NCI-H345 (cell line): Measurements from ENCODE around the gene FAM53A.
A peak's percentile ranks its signal among the peaks of the same experiment; 100 is the strongest.

Experiments used
- DNase-seq: peaks from one replicate; lab custom pipeline; 2025; lab: John Stamatoyannopoulos, UW

Gene FAM53A, protein sequence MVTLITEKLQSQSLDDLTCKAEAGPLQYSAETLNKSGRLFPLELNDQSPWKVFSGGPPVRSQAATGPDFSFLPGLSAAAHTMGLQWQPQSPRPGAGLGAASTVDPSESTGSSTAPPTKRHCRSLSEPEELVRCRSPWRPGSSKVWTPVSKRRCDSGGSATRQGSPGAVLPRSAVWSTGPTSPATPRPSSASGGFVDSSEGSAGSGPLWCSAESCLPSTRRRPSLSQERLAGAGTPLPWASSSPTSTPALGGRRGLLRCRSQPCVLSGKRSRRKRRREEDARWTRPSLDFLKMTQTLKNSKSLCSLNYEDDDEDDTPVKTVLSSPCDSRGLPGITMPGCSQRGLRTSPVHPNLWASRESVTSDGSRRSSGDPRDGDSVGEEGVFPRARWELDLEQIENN

DNA sequence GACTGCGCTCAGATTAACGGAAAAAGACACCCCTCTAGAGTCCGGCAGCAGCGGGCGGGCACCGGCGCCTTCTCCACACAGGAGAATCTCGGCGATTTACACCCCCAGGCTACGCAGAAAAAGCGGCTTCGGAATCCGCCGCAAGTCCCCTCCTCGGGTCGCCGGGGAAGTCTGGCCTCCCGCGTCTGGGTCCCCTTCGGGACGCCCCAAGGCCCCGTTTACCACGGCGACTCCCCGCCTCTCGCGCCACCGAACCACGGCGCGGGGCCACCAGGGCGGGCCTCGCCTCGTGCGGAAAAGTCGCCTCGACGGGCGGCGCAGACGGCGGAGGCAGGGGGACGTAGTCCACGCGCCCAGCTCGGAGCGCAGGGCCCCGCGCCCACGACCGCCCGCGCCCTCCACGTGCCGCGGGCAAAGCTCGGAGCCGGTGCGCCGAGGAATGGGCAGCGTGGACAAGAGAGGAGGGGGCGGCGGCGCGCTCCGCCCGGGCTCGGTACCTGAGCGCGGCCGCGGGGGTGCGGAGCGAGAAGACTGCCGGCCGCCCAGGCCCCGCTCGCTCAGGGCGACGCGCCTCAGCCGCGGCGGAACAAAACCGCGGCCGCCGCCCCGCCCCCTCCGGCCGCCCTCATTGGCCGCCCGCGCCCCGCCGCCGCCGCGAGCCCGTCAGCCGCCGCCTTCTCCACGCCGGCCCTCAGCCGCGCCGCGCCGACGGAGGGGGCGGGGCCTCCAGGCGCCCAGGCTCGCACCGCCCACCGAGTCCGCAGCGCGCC, at the start of gene FAM53A:
Gene FAM53A (minus strand): TSS at position 578 of the 770 bp plus-strand sequence. CDS start 15,572 bp downstream, outside the sequence.
- peak; percentile 82 for DNase-seq

DNA sequence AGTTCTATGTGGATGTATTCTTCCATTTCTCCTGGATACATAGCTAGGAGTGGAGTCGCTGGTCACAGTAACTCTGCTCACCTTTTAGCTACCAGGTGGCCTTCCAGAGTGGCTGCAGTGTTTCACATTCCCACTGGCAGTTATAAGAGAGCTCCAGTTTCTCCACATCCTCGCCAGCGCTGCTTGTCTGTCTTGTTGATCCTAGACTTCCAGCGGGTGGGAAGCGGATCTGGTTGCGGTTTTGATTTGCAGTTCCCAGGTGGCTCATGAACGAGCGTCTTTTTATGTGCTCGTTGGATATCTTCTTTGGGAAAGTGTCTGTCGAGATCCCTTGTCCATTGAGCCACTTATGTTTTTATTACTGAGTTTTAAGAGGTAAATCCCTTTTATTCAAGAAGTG, 48.8 kb upstream of the FAM53A start:
- no peak for DNase-seq

DNA sequence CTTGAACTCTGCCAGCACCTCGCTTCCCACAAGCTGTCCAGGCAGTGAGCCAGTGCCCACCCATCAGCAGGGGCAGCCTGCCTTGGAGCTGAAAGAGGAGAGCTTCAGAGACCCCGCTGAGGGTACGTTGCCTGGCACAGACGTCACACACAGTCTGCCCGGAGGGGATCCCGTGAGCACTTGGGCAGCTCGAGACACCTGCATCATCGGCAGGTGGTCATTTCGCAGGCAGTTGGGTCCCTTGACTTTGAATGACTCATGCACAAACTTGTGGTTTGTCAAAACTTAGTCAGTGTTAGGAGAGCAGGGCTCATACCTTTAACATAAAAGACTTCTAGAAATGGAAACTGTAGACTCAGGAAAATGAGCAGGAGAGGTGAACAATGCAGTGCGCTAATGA, 47.1 kb upstream of the FAM53A start:
- no peak for DNase-seq

DNA sequence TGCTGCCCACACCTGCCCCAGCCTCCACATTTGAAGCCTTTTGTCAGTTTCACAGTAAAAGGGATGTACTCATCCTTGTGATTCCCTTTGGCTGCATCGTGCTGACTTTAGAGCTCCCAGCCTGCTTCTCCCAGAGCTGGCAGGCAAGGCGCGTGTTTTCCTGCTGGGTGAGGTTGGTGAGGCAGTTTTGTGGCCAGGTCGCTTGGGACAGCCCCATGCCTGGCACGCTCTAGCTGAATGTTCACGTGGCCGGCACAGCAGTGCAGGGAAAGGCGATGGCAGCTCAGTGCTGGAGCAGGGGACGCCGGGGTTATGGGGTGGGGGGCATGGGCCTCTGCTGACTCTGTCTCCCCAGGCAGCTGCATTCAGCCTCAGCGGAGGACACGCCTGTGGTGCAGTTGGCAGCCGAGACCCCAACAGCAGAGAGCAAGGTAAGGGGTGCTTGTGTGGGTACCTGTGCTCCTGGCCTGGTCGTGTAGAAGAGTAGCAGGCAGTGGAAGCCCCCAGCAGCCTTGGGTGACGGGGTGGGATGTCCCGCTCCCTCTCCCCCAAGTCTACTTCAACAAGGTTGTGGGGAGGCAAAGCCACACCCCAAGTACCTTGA, 46.5 kb upstream of the FAM53A start:
- DNase-seq: no peak

DNA sequence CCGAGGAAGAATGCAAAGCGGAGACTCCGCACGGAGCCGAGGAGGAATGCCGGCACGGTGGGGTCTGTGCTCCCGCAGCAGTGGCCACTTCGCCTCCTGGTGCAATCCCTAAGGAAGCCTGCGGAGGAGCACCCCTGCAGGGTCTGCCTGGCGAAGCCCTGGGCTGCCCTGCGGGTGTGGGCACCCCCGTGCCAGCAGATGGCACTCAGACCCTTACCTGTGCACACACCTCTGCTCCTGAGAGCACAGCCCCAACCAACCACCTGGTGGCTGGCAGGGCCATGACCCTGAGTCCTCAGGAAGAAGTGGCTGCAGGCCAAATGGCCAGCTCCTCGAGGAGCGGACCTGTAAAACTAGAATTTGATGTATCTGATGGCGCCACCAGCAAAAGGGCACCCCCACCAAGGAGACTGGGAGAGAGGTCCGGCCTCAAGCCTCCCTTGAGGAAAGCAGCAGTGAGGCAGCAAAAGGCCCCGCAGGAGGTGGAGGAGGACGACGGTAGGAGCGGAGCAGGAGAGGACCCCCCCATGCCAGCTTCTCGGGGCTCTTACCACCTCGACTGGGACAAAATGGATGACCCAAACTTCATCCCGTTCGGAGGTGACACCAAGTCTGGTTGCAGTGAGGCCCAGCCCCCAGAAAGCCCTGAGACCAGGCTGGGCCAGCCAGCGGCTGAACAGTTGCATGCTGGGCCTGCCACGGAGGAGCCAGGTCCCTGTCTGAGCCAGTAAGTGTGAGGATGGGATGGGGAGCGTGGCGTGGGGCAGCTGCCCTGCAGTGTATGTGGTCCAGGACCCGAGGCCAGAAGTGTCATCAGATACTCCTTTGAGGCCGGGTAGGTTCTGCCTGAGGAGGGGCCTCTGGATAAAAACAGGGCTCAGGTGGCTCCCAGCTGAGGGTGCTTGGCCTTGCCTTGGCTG, 44.2 kb upstream of the FAM53A start:
- no peak for DNase-seq

DNA sequence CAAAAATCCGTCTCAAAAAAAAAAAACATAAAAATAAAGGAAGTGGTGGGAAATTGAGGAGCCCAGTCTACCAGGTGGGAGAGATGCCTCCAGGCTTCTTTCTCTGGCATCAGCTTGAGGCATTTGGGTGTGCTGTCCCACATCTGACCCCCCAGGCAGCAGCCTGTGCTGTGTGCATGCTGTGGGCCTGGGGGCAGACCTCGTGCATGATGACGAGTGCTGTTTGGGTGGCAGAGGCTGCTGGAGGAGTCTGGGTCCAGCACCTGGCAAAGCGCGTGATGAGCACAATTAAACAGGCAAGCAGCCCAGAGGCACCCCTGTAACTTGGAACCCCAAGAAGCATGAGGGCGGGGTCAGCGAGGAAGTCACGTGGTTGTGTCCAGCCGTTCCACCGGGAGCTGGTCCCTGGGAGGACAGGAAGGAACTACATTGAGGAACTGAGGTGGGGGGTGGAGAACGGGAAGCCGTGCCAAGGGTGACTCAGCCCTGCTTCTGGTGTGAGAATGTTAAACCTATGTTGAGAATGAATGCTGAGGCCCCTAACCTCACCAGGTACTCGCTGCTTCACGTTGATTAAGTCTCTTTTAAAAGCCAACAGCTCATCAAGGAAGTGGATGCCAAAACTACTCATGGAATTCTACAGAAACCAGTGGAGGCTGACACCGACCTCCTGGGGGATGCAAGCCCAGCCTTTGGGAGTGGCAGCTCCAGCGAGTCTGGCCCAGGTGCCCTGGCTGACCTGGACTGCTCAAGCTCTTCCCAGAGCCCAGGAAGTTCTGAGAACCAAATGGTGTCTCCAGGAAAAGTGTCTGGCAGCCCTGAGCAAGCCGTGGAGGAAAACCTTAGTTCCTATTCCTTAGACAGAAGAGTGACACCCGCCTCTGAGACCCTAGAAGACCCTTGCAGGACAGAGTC, 43.3 kb upstream of the FAM53A start:
- DNase-seq: no peak

DNA sequence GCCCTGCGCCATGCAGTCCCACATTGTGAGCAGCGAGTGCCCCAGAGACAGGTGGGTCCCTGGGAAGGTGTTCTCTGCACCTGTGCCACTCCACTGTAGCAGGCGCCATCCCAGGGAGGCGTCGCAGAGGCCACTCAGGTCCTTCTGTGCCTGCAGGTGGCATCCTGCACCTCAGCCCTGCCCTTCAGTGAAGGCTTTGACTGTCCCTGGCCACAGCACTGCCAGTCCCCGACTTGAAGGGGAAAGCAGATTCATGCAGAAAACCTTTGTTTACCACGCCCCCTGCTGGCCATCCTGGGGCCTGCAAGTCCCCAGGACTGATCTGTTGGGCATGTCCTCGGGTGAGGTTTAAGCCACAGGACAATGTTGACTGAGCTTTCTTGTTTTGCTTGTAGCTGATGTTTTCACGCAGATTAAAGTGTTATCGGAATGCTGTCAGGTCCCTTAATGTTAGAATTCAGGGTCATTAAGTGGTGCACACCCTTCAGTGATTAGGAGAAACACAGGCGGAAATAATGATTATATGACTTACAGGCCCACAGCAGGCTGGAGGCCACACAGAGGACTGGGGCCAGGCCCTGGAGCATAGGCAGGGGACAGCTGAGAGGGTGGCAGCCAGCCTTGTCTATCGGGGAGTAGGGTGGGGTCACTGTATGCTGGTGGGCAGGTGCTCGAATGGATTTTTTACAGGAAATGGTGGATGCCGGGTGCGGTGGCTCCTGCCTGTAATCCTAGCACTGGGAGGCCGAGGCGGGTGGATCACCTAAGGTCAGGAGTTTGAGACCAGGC, 42.2 kb upstream of the FAM53A start:
- DNase-seq: peak; percentile 62

DNA sequence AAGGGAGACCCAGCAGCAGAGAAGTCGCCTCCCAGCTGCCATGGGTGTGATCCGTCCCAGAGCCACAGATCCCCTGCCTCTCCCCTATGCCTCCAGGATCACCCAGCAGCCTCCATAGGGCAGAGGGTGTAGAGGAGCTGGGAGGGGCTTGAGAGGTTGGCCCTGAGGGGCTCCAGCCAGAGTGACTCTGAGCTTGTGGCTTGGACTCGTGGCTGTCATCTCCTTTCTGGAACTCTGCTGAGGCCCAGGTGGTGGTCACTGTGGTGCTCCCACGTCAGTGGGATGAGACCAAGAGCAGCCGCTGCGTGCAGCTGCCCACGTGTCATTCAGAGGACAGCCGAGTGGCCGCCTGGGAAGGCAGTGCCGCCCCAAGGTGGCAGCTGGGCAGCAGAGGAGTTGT, 41.4 kb upstream of the FAM53A start:
- no peak for DNase-seq

DNA sequence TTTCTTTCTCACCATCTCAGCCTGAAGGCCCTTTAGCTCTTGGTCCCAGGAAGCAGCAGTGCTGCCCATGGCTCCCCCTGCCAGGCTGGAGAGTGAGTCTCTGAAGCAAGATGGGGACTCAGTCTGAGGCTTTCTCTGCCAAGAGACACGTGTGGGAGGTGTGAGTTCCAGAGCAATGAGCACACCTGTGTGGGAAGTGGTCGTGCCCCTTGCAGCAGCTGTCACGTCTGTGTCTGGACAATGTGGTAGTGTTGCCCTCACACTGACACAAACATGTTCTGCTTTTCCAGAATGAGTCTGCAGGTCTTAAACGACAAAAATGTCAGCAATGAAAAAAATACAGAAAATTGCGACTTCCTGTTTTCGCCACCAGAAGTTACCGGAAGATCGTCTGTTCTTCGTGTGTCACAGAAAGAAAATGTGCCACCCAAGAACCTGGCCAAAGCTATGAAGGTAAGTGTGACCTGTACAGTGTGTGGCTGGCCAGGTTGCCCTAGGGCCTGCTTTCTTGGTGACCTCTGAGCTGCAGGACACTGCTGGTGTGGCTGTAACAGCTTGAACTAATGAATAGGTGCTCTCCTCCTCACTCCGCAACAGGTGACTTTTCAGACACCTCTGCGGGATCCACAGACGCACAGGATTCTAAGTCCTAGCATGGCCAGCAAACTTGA, 39.2 kb upstream of the FAM53A start:
- DNase-seq: no peak

DNA sequence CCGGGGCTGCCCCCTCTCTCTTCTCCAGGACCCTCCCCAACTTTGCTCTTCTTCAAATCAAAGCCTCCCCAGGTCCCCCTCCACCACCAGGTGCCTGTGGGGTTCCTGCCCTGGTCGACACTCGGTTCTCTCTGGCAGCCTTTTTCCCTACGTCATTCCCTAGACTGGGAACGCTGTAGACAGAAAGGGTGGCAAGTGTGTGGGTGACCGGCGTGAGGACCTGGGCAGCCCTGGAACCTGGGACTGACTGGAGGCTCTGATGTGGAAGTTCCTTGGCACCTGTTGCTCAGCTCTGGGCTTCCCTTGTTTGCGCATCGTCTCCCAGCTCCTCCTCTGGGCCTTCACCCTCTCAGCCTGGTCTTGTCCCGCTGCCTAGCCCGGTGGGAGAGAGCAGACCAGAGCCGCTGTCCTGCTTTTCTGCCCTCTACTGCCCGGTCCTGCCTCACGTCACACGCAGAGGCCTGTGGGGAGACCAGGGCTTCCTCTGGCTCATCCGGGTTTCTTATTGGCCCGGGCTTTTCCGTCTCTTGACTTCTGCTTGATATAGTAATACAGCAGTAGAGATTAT, 38.5 kb upstream of the FAM53A start:
- no peak for DNase-seq

DNA sequence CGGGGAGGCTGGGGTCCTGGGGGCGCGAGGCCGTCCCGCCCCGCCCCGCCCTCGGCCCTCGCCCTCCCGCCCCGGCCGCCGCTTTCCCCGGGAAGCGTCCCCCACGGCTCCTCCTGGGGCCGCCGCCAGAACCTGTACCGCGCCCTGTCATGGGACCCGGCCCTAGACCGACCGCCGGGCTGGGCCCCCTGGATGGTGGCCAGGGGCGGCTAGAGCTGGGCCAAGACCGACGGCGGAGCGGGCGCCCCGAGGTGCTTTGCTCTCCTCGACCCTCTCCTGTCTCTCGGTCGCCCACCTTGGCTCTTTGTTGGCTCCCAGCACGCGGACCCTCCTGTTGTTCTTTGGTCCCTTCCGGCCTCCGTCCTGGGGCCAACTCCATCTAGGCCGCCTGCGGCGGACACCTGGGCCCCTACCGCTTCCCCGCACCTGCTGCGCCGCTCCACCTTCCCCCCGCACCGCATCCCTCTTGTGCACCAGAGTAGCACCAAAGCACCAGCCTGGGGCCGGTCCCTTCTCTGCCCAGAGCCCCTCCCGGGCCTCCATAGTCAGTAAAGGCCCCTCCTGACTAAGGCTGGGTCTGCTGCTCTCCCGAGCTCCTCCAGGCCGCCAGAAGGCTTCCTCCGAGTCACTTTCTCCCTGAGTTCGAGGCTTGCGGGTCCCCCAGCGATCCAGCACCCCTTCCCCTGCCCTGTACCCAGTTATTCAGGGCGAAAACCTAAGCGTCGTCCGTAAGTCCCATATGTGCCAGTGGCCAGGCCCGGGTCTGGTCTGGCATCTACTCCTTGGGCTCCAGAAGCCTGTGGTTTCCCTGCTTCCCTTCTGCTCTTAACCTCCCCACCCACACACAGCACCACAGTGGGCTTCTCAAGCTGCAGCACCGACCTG, 37.8 kb upstream of the FAM53A start:
- no peak for DNase-seq

DNA sequence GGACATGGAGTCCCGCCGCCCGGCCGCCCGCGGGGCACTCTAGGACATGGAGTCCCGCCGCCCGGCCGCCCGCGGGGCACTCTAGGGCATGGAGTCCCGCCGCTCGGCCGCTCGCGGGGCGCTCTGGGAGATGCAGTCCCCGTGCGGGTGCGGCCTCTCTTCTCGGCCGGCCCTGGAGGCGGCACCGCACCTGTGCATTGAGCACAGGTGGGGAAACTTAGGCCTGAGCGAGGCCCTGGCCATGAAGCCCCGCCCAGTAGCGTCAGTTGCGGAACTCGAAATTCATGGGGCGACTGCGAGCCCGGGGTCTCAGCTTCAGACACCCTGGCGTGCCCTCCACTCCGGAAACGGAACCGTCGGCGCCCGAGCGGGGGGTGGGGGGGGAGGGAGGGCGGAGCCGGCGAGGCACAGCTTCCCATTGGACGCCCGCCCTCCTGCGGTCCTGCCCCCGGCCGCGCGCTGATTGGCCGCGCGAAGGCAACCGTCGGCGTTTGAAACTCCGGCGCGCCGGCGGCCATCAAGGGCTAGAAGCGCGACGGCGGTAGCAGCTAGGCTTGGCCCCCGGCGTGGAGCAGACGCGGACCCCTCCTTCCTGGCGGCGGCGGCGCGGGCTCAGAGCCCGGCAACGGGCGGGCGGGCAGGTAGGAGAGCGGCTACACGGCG, 37.0 kb upstream of the FAM53A start, which contains the start of the genes TACC3 and TMEM129:
Gene TACC3 (plus strand): TSS at position 519 of the 663 bp plus-strand sequence. CDS start 1,901 bp downstream, outside the sequence.
Gene TMEM129 (minus strand): TSS at position 321 of the 663 bp plus-strand sequence. CDS start 486 bp downstream, outside the sequence.
- DNase-seq: peak; percentile 95

DNA sequence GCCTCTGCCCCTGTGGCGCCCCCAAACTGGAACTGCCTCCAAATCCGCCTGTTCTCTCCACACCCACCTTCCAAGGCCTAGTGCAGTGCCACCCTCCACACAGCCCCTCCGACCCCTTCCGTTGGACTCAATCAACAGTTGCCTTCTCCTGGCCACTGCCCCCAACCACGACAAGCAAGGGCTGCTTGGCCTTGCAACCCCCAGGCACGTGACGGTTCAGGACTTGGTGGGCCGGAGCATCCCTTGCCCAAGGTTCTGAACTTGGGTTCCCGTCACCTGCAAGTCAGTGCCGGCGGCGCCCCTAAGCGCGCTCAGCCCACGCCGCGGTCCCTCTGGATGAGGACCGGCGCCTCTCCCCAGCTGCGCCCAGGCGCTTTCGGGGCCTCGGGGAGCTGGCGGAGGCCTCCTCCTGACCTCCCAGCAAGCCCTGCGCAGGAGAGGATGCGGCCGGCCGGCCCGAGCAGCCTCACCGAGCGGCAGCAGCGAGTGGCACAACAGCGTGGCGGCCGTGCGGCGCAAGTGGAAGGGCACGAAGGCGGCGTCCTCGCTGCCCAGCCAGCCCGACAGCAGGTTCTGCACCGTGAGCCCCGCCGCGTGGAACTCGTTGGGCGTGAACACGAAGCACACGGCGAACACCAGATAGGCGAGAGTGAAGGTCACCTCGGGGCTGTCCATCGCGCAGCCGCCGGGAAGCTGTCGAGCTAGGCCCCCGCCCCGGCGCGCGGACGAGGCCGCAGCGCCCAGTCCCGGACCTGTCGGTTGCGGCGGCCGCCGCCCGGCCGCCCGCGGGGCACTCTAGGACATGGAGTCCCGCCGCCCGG, 36.3 kb upstream of the FAM53A start:
- no peak for DNase-seq

DNA sequence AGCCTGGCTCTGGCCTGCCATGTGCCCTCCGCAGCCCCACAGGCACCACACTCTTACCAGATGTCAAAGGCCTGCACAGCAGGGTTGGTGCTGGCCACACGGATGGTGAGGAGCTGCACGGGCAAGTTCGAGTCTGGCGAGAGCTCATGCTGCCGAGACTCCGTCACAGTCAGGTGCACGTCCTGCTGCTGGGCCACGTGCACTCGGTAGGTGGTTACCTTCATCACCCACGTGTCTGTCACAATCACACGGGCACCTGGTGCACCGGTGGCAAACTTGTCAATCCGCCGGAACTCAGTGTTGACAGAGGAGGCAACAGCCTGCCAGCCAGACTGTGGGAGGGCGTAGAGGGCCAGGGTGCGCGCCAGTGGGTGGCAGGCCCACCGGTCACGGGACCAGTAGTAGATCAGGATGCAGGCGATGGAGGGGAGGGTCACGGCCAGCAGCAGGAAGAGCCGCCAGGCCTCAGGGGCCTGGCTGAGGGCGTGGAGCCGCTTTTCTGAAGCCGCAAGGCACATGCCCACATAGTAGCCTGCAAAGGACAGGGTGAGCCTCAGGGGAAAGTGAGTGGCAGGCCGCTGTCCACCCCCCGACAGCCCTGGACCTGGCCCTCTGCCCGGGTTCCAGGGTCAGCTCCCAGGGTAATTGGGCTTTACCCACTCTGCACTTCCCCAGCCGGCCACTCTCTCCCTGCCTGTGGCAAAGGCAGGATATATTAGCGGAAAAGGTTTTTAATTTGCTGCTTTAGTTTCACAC, 34.2 kb upstream of the FAM53A start:
- no peak for DNase-seq
